Measurements from ENCODE around the gene PARVG. TPM values are rescaled to one million over a fixed set of nuclear protein-coding genes. Genes with fewer than 3 reads are reported as not detected.

The PARVG gene
- total and polyA plus RNA-seq, 2 of the 8 experiments (the other 6 are each of a cell fraction or from before 2014, with no cell fraction given), result 0.37 to 1.5 TPM

DNA sequence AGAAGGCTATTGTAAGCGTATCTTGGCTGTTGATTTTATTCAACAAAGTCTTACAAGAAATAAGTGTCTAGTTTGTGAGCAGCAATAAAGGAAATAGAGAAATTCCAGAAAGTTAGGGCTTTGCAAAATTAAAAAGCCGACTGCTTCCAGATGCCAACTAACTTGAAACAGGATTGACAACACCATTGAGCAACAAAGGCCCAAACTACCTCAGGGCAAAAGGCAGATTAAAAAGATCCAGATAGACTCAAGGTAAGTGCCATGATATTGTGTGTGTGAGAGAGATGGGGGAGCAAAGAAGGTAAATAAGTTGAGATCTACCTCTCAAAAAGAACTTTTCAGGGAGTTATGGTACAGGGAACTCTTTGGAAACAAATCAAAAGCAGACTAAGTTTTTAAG, 49.1 kb downstream of the PARVG start:
- CTCF ChIA-PET (ENCODE audit: partially characterized antibody), result no interaction called here
- TF ChIP-seq MAX (IDR thresholded peaks at IDR 0.05) (no peak), BRCA1 (IDR thresholded peaks at IDR 0.05; ENCODE audit: low read depth, low read length) (no peak), SP1 (IDR thresholded peaks at IDR 0.05; ENCODE audit: low read depth, low read length) (no peak), TBP (IDR thresholded peaks at IDR 0.05; ENCODE audit: low read depth, low read length) (no peak), SIX5 (IDR thresholded peaks at IDR 0.05; ENCODE audit: low read depth, low read length) (no peak), TAF7 (optimal IDR thresholded peaks at IDR 0.05; ENCODE audit: borderline replicate concordance, low read depth, low read length) (no peak), BACH1 (IDR thresholded peaks at IDR 0.05; ENCODE audit: low read length) (no peak), JUND (IDR thresholded peaks at IDR 0.05; ENCODE audit: low read length) (no peak), CBX5 (IDR thresholded peaks at IDR 0.05; ENCODE audit: low read depth, low read length) (no peak), USF2 (IDR thresholded peaks at IDR 0.05; ENCODE audit: low read length) (no peak), KDM5A (IDR thresholded peaks at IDR 0.05; ENCODE audit: low read length) (no peak), FOSL1 (IDR thresholded peaks at IDR 0.05; ENCODE audit: insufficient read depth, low read depth, low read length) (no peak), KDM4A (IDR thresholded peaks at IDR 0.05; ENCODE audit: low read depth, low read length, severe bottlenecking) (no peak)
- TF ChIP-seq, protein P1, sequence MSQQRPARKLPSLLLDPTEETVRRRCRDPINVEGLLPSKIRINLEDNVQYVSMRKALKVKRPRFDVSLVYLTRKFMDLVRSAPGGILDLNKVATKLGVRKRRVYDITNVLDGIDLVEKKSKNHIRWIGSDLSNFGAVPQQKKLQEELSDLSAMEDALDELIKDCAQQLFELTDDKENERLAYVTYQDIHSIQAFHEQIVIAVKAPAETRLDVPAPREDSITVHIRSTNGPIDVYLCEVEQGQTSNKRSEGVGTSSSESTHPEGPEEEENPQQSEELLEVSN (IDR thresholded peaks at IDR 0.05), result no peak
- Histone ChIP-seq H3K79me2 (ENCODE audit: control insufficient read depth in 1 of 2, insufficient read depth in 2 of 2, low read length in 2 of 2) (no peaks in the 10 kb centered on the region), H3K27ac (ENCODE audit: low read depth, low read length) (no peak overlapping the region), H2AK5ac (ENCODE audit: low read depth, low read length) (no peak overlapping the region), H3K4me2 (ENCODE audit: insufficient read depth in 1 of 2, low read depth in 2 of 2, low read length in 2 of 2) (no peak overlapping the region), H3K4me1 (replicated peaks in 1 of 4; ENCODE audit: control insufficient read depth in 3 of 4, insufficient read depth in 4 of 4, low read length in 3 of 4) (no peaks in the 10 kb centered on the region), H3K56ac (replicated peaks; ENCODE audit: insufficient read length, low read depth, low read length) (no peak overlapping the region), H2BK12ac (ENCODE audit: low read depth, low read length) (no peak overlapping the region), H3K27me3 (replicated peaks in 1 of 4; ENCODE audit: control insufficient read depth in 3 of 4, extremely low read depth in 1 of 4, insufficient read depth in 3 of 4, low read length in 3 of 4) (no peaks in the 10 kb centered on the region), H3K4ac (replicated peaks; ENCODE audit: insufficient read length, low read depth, low read length) (no peak overlapping the region), H4K20me1 (replicated peaks in 1 of 2; ENCODE audit: control insufficient read depth in 1 of 2, insufficient read depth in 2 of 2, low read length in 2 of 2) (no peaks in the 10 kb centered on the region), H2BK20ac (ENCODE audit: low read length) (no peak overlapping the region), H2BK120ac (replicated peaks; ENCODE audit: low read depth, low read length) (no peak overlapping the region), H2BK15ac (ENCODE audit: low read length) (no peak overlapping the region), H4K5ac (ENCODE audit: insufficient read length, low read depth, low read length) (no peak overlapping the region), H3K14ac (ENCODE audit: insufficient read length) (no peak overlapping the region), H3K23me2 (ENCODE audit: low read depth, low read length) (no peaks in the 10 kb centered on the region), H2AFZ (ENCODE audit: low read length) (no peak overlapping the region), H3K23ac (ENCODE audit: insufficient read length) (no peak overlapping the region), H4K91ac (replicated peaks; ENCODE audit: insufficient read length, low read length) (no peak overlapping the region), H3K9me3 (ENCODE audit: insufficient read depth in 2 of 2, low read depth in 1 of 2, low read length in 1 of 2) (peaks cover 3 to 5% of the 10 kb centered on the region in 2 experiments; a peak in 1 of 4 replicates), H3K36me3 (ENCODE audit: control insufficient read depth in 2 of 4, insufficient read depth in 4 of 4, low read length in 3 of 4) (no peaks in the 10 kb centered on the region), H2BK5ac (ENCODE audit: low read depth, low read length) (no peak overlapping the region), H3K9ac (replicated peaks in 1 of 4; ENCODE audit: extremely low read depth in 1 of 4, low read depth in 3 of 4, low read length in 3 of 4) (no peak overlapping the region), H3K18ac (ENCODE audit: extremely low read depth, low read length) (no peak overlapping the region), H3K4me3 (ENCODE audit: extremely low read depth in 1 of 4, insufficient read depth in 2 of 4, low read depth in 3 of 4, low read length in 4 of 4) (no peak overlapping the region), H3K79me1 (ENCODE audit: low read depth, low read length) (no peaks in the 10 kb centered on the region), H4K8ac (ENCODE audit: extremely low read depth, insufficient read depth, low read length) (no peak overlapping the region)
- POLR2A ChIA-PET (ENCODE audit: partially characterized antibody), result no interaction called here
- 93% methylated on average over 2 of the region's 2 CpGs; no CpG with 5 or more reads in 1 of the 2 experiments for WGBS, 2 experiments (ENCODE audit: extremely low coverage in 1 of 2, insufficient coverage in 1 of 2, insufficient read length in 1 of 2, insufficient replicate concordance in 2 of 2, low coverage in 1 of 2, low lambda C conversion rate in 2 of 2, missing lambda C conversion rate in 1 of 2)
- DNase-seq (ENCODE audit: low read depth in 1 of 2, low spot score in 2 of 2), result no peak
- FAIRE-seq, result peak; percentile 71
